ENCODE measurements around the gene RABAC1. TPM values are rescaled to one million over a fixed set of nuclear protein-coding genes. Genes with fewer than 3 reads are reported as not detected.

The RABAC1 gene
- polyA plus RNA-seq, 1 experiment, result 149 TPM

GRCh38 chr19:41977916-41978315 lies 18.8 kb upstream of the RABAC1 start:
- ChIA-PET CTCF (no interaction called here), POLR2A (no interaction called here)

GRCh38 chr19:41974652-41975051 lies 15.5 kb upstream of the RABAC1 start:
- ChIA-PET CTCF (interaction anchor here (0.7 kb wide), 1 partner anchor 20 kb away, joined by 3 read pairs; no protein-coding TSS in a partner anchor), POLR2A (interaction anchor here (0.7 kb wide), 1 partner anchor 55 kb away, joined by 3 read pairs; no protein-coding TSS in a partner anchor)
- H3K27ac ChIP-seq (ENCODE audit: low read depth, low read length), result no peak overlapping the region
- no peaks in the 10 kb centered on the region; the same call in 1 of the 2 replicates for H3K9me3 ChIP-seq (ENCODE audit: control insufficient read depth, insufficient read depth, low read length)
- H3K4me3 ChIP-seq (ENCODE audit: low read depth, low read length), result no peak overlapping the region
- no peak for DNase-seq (ENCODE audit: low read depth, low spot score)
- TF ChIP-seq CTCF (IDR thresholded peaks at IDR 0.05; ENCODE audit: low read depth, low read length), result no peak
- H3K27me3 ChIP-seq (ENCODE audit: control insufficient read depth, insufficient read depth, low read length), result peaks cover 3% of the 10 kb centered on the region

More at GRCh38 chr19:41977916-41978315, 18.8 kb upstream of the RABAC1 start:
- Histone ChIP-seq H3K27me3 (ENCODE audit: control insufficient read depth, insufficient read depth, low read length) (peaks cover 3% of the 10 kb centered on the region), H3K4me3 (ENCODE audit: low read depth, low read length) (no peak overlapping the region), H3K27ac (ENCODE audit: low read depth, low read length) (no peak overlapping the region), H3K9me3 (ENCODE audit: control insufficient read depth, insufficient read depth, low read length) (no peaks in the 10 kb centered on the region)
- no peak for DNase-seq (ENCODE audit: low read depth, low spot score)
- TF ChIP-seq CTCF (IDR thresholded peaks at IDR 0.05; ENCODE audit: low read depth, low read length), result no peak

- H3K4me3 ChIP-seq (ENCODE audit: low read depth, low read length), result no peak overlapping the region
- H3K9me3 ChIP-seq (ENCODE audit: control insufficient read depth, insufficient read depth, low read length), result no peaks in the 10 kb centered on the region; the same call in 1 of the 2 replicates
- ChIA-PET POLR2A (no interaction called here), CTCF (no interaction called here)
- H3K27me3 ChIP-seq (ENCODE audit: control insufficient read depth, insufficient read depth, low read length), result peaks cover 13% of the 10 kb centered on the region
- DNase-seq (ENCODE audit: low read depth, low spot score), result no peak
- no peak for TF ChIP-seq CTCF (IDR thresholded peaks at IDR 0.05; ENCODE audit: low read depth, low read length)
- H3K27ac ChIP-seq (ENCODE audit: low read depth, low read length), result no peak overlapping the region
These were observed 12.2 kb upstream of the RABAC1 start for GRCh38 chr19:41971363-41971762.

- no peak overlapping the region for H3K4me3 ChIP-seq (ENCODE audit: low read depth, low read length)
- no peak overlapping the region for H3K27ac ChIP-seq (ENCODE audit: low read depth, low read length)
- no peak for DNase-seq (ENCODE audit: low read depth, low spot score)
- no peaks in the 10 kb centered on the region; the same call in 1 of the 2 replicates for H3K9me3 ChIP-seq (ENCODE audit: control insufficient read depth, insufficient read depth, low read length)
- ChIA-PET CTCF (no interaction called here), POLR2A (no interaction called here)
- peaks cover 16% of the 10 kb centered on the region for H3K27me3 ChIP-seq (ENCODE audit: control insufficient read depth, insufficient read depth, low read length)
- no peak for TF ChIP-seq CTCF (IDR thresholded peaks at IDR 0.05; ENCODE audit: low read depth, low read length)
These were observed 10.8 kb upstream of the RABAC1 start for GRCh38 chr19:41969772-41970458.

- no peaks in the 10 kb centered on the region; the same call in 1 of the 2 replicates for H3K9me3 ChIP-seq (ENCODE audit: control insufficient read depth, insufficient read depth, low read length)
- no peak for TF ChIP-seq CTCF (IDR thresholded peaks at IDR 0.05; ENCODE audit: low read depth, low read length)
- H3K27ac ChIP-seq (ENCODE audit: low read depth, low read length), result no peak overlapping the region
- no peak overlapping the region for H3K4me3 ChIP-seq (ENCODE audit: low read depth, low read length)
- ChIA-PET POLR2A (no interaction called here), CTCF (no interaction called here)
- no peak for DNase-seq (ENCODE audit: low read depth, low spot score)
- H3K27me3 ChIP-seq (ENCODE audit: control insufficient read depth, insufficient read depth, low read length), result peaks cover 16% of the 10 kb centered on the region
These were observed 9.9 kb upstream of the RABAC1 start for GRCh38 chr19:41968751-41969595.

Measured in AG04450 (cell line).